Measurements from ENCODE around the gene INSIG1.

DNA sequence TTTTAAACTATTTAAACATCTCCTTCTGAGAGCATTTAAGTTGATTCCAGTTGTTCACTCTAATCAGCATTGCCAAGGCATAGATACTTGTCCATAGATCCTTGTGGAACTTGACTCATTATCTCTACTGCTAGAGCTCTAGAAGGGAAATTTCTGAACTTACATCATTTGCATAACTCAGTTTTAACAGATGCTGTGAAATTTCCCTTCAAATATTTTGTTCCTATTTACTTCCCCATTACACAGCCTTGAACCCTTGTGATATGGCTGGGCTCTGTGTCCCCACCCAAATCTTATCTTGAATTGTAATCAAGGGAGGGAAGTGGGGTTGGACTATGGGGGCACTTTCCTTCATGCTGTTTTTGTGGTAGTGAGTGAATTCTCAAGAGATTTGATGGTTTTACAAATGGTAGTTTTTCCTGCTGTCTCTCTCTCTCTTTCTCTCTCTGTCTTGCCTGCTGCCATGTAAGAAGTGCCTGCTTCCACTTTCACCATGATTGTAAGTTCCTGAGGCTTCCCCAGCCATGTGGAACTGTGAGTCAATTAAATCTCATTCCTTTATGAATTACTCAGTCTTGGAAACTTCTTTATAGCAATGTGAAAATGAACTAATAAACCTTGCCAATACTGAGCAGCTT is 25.4 kb downstream of the INSIG1 start:
- TF ChIP-seq, protein P1, sequence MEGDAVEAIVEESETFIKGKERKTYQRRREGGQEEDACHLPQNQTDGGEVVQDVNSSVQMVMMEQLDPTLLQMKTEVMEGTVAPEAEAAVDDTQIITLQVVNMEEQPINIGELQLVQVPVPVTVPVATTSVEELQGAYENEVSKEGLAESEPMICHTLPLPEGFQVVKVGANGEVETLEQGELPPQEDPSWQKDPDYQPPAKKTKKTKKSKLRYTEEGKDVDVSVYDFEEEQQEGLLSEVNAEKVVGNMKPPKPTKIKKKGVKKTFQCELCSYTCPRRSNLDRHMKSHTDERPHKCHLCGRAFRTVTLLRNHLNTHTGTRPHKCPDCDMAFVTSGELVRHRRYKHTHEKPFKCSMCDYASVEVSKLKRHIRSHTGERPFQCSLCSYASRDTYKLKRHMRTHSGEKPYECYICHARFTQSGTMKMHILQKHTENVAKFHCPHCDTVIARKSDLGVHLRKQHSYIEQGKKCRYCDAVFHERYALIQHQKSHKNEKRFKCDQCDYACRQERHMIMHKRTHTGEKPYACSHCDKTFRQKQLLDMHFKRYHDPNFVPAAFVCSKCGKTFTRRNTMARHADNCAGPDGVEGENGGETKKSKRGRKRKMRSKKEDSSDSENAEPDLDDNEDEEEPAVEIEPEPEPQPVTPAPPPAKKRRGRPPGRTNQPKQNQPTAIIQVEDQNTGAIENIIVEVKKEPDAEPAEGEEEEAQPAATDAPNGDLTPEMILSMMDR (IDR thresholded peaks at IDR 0.05), result no peak
- TF ChIP-seq, protein P2, sequence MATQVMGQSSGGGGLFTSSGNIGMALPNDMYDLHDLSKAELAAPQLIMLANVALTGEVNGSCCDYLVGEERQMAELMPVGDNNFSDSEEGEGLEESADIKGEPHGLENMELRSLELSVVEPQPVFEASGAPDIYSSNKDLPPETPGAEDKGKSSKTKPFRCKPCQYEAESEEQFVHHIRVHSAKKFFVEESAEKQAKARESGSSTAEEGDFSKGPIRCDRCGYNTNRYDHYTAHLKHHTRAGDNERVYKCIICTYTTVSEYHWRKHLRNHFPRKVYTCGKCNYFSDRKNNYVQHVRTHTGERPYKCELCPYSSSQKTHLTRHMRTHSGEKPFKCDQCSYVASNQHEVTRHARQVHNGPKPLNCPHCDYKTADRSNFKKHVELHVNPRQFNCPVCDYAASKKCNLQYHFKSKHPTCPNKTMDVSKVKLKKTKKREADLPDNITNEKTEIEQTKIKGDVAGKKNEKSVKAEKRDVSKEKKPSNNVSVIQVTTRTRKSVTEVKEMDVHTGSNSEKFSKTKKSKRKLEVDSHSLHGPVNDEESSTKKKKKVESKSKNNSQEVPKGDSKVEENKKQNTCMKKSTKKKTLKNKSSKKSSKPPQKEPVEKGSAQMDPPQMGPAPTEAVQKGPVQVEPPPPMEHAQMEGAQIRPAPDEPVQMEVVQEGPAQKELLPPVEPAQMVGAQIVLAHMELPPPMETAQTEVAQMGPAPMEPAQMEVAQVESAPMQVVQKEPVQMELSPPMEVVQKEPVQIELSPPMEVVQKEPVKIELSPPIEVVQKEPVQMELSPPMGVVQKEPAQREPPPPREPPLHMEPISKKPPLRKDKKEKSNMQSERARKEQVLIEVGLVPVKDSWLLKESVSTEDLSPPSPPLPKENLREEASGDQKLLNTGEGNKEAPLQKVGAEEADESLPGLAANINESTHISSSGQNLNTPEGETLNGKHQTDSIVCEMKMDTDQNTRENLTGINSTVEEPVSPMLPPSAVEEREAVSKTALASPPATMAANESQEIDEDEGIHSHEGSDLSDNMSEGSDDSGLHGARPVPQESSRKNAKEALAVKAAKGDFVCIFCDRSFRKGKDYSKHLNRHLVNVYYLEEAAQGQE (IDR thresholded peaks at IDR 0.05; ENCODE audit: insufficient read depth in 1 of 2, low read depth in 2 of 2, low read length in 1 of 2), result no peak
- TF ChIP-seq TCF7L2 (IDR thresholded peaks at IDR 0.05; ENCODE audit: low read depth, low read length) (no peak), POLR2AphosphoS5 (IDR thresholded peaks at IDR 0.05; ENCODE audit: low read depth, low read length) (no peak)
